ENCODE measurements around the gene WDR82.
"Not testable (repeated sequence)": the region's sequence is repeated elsewhere in the genome, so short reads cannot be mapped to it uniquely, and the experiment has no call there.

WDR82 gene

GRCh38 chr3:52289338-52289746 is 10.9 kb upstream of the WDR82 start:
- no peak for DNase-seq (ENCODE audit: low read depth)

DNA sequence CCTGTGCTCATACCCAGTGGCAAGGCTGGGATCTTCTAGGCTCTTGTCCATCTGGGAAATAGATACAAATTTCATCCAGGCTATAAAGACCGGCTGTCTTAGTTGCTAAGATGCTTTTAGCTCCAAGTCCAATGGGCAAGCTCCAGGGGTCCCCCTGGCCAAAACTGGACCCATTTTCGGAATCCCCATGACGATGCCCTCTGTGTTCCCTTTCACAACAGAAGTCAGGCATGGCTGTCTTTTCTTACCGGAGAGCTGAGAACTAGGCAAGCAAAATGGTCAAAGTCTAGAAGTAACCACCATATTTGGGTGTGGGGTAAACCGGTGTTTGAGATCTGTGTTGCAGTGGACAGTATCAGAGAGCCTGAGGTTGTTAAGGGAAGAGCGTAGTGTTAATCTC is 10.2 kb upstream of the WDR82 start:
- DNase-seq (ENCODE audit: low read depth), result no peak

- no peak for DNase-seq (ENCODE audit: low read depth)
These were observed 8.3 kb upstream of the WDR82 start for GRCh38 chr3:52286777-52287110.

DNA sequence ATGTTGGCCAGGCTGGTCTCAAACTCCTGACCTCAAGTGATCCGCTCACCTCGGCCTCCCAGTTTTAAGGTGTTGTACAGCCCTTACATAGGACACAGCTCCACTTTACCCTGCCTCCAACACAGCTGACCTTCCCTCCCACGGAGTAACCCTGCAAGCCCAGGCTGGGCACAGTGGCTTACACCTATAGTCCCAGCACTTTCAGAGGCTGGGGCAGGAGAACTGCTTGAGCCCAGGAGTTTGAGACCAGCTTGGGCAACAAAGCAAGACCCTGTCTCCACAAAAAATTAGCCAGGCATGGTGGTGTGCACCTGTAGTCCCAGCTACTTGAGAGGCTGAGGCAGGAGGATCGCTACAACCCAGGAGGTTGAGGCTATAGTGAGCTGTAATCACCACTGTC is 5.6 kb upstream of the WDR82 start:
- not testable (repeated sequence) for DNase-seq (ENCODE audit: low read depth)

DNA sequence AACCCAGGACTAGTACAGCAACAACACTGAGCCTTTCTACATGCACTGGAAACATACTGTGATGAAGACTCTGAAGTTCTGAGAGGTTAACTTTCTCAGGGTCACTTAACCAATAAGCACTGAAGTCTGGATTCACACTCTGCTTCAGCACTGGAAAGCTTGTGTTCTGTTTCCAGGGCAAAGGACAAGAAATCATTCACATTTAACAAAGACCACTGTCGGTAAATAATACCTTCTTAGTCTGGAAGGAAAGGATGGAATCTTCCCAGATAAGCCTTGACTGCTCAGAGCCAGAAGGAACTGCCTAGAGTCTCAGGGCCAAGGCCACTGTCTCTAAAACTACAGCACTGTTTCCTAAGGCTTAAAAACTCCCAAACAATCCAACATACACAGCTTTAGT is 4.9 kb upstream of the WDR82 start:
- DNase-seq (ENCODE audit: low read depth), result no peak

- DNase-seq (ENCODE audit: low read depth), result no peak
These were observed 3.7 kb upstream of the WDR82 start for GRCh38 chr3:52281981-52282801.

- no peak for DNase-seq (ENCODE audit: low read depth)
These were observed 1.6 kb upstream of the WDR82 start for GRCh38 chr3:52280050-52280461.

- DNase-seq (ENCODE audit: low read depth), result no peak
These were observed 1.1 kb upstream of the WDR82 start for GRCh38 chr3:52279596-52279995.

GRCh38 chr3:52277972-52278509 is 408 bp downstream of the WDR82 start:
- DNase-seq (ENCODE audit: low read depth), result peak; percentile 42

- peak; percentile 61 for DNase-seq (ENCODE audit: low read depth)
These were observed 1.1 kb downstream of the WDR82 start for GRCh38 chr3:52277071-52277964.

DNA sequence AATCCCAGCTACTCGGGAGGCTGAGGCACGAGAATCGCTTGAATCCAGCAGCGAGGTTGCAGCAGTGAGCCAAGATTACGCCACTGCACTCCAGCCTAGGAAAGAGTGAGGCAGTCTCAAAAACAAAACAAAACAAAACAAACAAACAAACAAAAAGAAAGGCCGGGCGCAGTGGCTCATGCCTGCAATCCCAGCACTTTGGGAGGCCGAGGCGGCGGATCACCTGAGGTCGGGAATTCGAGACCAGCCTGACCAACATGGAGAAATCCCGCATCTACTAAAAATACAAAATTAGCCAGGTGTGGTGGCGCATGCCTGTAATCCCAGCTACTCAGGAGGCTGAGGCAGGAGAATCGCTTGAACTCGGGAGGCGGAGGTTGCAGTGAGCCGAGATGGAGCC is 3.7 kb downstream of the WDR82 start:
- DNase-seq (ENCODE audit: low read depth), result not testable (repeated sequence)

GRCh38 chr3:52272831-52273230 is 5.6 kb downstream of the WDR82 start:
- no peak for DNase-seq (ENCODE audit: low read depth)

DNA sequence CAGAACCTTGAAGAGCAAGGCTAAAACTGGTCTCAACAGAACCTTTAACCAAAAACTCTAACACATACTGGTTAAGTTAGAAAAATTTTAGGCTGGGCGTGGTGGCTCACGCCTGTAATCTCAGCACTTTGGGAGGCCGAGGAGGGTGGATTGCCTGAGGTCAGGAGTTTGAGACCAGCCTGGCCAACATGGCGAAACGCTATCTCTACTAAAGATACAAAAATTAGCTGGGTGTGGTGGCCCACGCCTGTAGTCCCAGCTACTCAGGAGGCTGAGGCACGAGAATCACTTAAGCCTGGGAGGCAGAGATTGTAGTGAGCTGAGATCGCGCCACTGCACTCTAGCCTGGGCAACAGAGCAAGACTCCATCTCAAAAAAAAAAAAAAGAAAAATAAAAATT is 6.3 kb downstream of the WDR82 start:
- DNase-seq (ENCODE audit: low read depth), result not testable (repeated sequence)

GRCh38 chr3:52270252-52270754 is 8.1 kb downstream of the WDR82 start:
- DNase-seq (ENCODE audit: low read depth), result no peak

- DNase-seq (ENCODE audit: low read depth), result no peak
These were observed 8.7 kb downstream of the WDR82 start for GRCh38 chr3:52269776-52270175.

- DNase-seq (ENCODE audit: low read depth), result no peak
These were observed 10.4 kb downstream of the WDR82 start for GRCh38 chr3:52268036-52268435.

DNA sequence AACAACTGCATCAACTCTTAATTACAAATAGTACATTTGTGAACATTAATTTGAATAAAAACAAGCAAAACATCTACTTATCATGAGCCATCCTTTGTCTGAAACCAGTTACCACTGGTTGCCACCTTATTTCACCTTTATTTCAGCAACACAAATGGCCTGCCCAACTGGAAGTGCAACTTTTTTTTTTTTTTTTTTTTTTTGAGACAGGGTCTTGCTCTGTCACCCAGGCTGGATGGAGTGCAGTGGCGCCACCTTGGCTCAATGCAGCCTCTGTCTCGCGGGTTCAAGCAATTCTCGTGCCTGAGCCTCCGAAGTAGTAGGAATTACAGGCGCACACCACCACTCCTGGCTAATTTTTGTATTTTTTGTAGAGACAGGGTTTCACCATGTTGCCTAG is 13.1 kb downstream of the WDR82 start:
- no peak for DNase-seq (ENCODE audit: low read depth)

- no peak for DNase-seq (ENCODE audit: low read depth)
These were observed 16.0 kb downstream of the WDR82 start for GRCh38 chr3:52262447-52262846.

DNA sequence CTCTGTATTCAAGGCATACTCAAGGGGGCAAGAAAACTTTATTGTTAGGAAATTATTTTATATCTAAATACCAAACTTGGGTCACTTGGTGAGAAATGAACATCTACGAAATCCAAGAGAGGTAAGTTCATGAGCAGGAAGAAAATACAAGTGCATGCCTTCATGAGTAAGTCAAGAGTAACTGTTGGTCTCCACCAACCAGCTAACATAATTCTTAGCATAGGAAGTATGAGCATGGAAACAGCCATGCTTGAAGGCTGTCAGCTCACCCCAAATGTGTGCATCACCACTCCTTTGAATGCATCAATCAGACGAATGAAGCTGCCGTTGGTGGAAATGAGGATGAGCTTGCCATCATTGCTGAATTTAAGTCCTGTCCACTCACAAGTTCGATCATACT is 19.0 kb downstream of the WDR82 start:
- DNase-seq (ENCODE audit: low read depth), result no peak

GRCh38 chr3:52259035-52259434 is 19.4 kb downstream of the WDR82 start:
- DNase-seq (ENCODE audit: low read depth), result no peak

- DNase-seq (ENCODE audit: low read depth), result no peak
These were observed 20.5 kb downstream of the WDR82 start for GRCh38 chr3:52257911-52258310.

DNA sequence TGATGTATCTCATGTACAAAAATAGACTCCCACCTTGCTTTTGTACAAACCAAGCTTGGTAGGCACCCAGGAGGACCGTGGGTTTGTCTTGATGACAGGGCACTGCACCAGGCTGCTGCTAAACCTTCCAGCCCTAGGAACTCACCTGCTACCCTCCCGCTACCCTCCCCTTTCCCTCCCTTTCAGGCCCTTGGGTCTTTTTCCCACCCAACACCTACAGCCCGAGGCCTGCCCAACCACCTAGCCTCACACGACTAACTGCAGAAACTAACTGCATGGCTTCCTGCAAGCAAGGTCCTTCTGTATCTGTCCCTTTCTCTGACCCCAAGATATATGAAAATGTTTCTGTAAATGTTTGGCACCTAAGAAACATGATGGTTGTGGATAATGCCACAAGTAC is 21.8 kb downstream of the WDR82 start:
- no peak for DNase-seq (ENCODE audit: low read depth)

GRCh38 chr3:52256159-52256558 is 22.3 kb downstream of the WDR82 start:
- DNase-seq (ENCODE audit: low read depth), result no peak

Measured in stimulated activated CD8-positive, alpha-beta memory T cell treated with anti-CD3 and anti-CD28 coated beads, Interleukin-7, amount 100 ng/mL, for 24 hours (primary cell).